IMR-90 (cell line): ENCODE data around the gene FAM53B. TPM values are rescaled to one million over a fixed set of nuclear protein-coding genes. Genes with fewer than 3 reads are reported as not detected.

Source experiments
- ATAC-seq: fragments of 200-7000 bp; cut with Tn5 transposase; 2 replicates; pipeline ENCODE4 v1.9.1; 2020; ENCODE audit warnings: low read depth, mild to moderate bottlenecking, moderate library complexity
- BruUV-seq: library from RNA; stranded (reverse); fragments of 400-500 nt; replicated peaks from 2 replicates; lab custom pipeline; 2021; lab: Mats Ljungman, UMichigan
- CTCF ChIA-PET: fragments of 300-600 bp; formaldehyde crosslinking; extraction: SDS; loops from one replicate; lab custom pipeline; 2021; ENCODE audit warnings: antibody characterized with exemption; lab: Yijun Ruan, JAX
- POLR2A ChIA-PET: fragments of 300-600 bp; sonication (Branson Sonifier 250); formaldehyde crosslinking; loops from one replicate; lab custom pipeline; 2022; ENCODE audit warnings: antibody characterized with exemption; ENCODE audit not compliant: unreplicated experiment; lab: Charles Lee
- DNase-seq: peaks from one replicate; pipeline ENCODE4 v3.0.0; 2013
- H2AFZ ChIP-seq: replicated peaks from 2 replicates; pipeline ENCODE3; 2013; ENCODE audit warnings: low read length, mild to moderate bottlenecking; ENCODE audit not compliant: poor library complexity
- H2AK5ac ChIP-seq: 2 replicates; pipeline ENCODE4 v1.6.1; 2013; ENCODE audit warnings: low read depth, low read length, inconsistent platforms
- H2AK9ac ChIP-seq: replicated peaks from 2 replicates; pipeline ENCODE3; 2013; ENCODE audit warnings: mild to moderate bottlenecking, low read depth, low read length, moderate library complexity; ENCODE audit not compliant: poor library complexity
- H2BK120ac ChIP-seq: 2 replicates; pipeline ENCODE4 v1.6.1; 2013; ENCODE audit warnings: low read depth, low read length, inconsistent platforms
- H2BK15ac ChIP-seq: 3 replicates; pipeline ENCODE4 v1.6.1; 2013; ENCODE audit warnings: low read depth, low read length, inconsistent platforms
- H2BK20ac ChIP-seq: 2 replicates; pipeline ENCODE4 v1.6.1; 2013; ENCODE audit warnings: low read depth, mild to moderate bottlenecking, inconsistent platforms, low read length, moderate library complexity
- H2BK5ac ChIP-seq: 2 replicates; pipeline ENCODE4 v1.6.1; 2013; ENCODE audit warnings: mild to moderate bottlenecking, low read depth, low read length, inconsistent platforms; ENCODE audit not compliant: poor library complexity, severe bottlenecking
- H3K14ac ChIP-seq: replicated peaks from 2 replicates; pipeline ENCODE4 v1.6.1; 2013; ENCODE audit warnings: low read depth, low read length, inconsistent platforms
- H3K18ac ChIP-seq: 2 replicates; pipeline ENCODE4 v1.6.1; 2013; ENCODE audit warnings: low read depth, low read length, control low read depth
- H3K23ac ChIP-seq: 2 replicates; pipeline ENCODE4 v1.6.1; 2013; ENCODE audit warnings: low read depth, low read length, inconsistent platforms
- H3K27ac ChIP-seq: 2 replicates; pipeline ENCODE4 v1.5.1; 2013; ENCODE audit warnings: mild to moderate bottlenecking, control low read depth, low read length; ENCODE audit not compliant: insufficient read depth
- H3K27me3 ChIP-seq: 2 replicates; pipeline ENCODE4 v1.6.1; 2013; ENCODE audit warnings: low read length; ENCODE audit not compliant: control insufficient read depth, insufficient read depth
- H3K36me3 ChIP-seq: 2 replicates; pipeline ENCODE4 v1.6.1; 2013; ENCODE audit warnings: low read length, mixed read lengths; ENCODE audit not compliant: control insufficient read depth, insufficient read depth
- H3K4ac ChIP-seq: 2 replicates; pipeline ENCODE4 v1.6.1; 2013; ENCODE audit warnings: low read depth, low read length, inconsistent platforms
- H3K4me1 ChIP-seq: 2 replicates; pipeline ENCODE4 v1.6.1; 2013; ENCODE audit warnings: low read length, mixed read lengths; ENCODE audit not compliant: control insufficient read depth, insufficient read depth
- H3K4me2 ChIP-seq: 2 replicates; pipeline ENCODE4 v1.6.1; 2013; ENCODE audit warnings: low read depth, mild to moderate bottlenecking, control low read depth, low read length, moderate library complexity
- H3K4me3 ChIP-seq: 2 replicates; pipeline ENCODE4 v1.5.1; 2013; ENCODE audit warnings: low read depth, mild to moderate bottlenecking, control low read depth, low read length, moderate library complexity; ENCODE audit not compliant: insufficient read depth
- H3K56ac ChIP-seq: 2 replicates; pipeline ENCODE4 v1.6.1; 2013; ENCODE audit warnings: low read length, inconsistent platforms; ENCODE audit not compliant: insufficient read depth; ENCODE audit errors: extremely low read depth
- H3K79me1 ChIP-seq, 2 experiments: 2 replicates each; pipeline ENCODE4 v1.6.1; 2013; ENCODE audit warnings: low read length in 2 of 2, inconsistent platforms in 1 of 2, low read depth in 1 of 2
- H3K9ac ChIP-seq: 2 replicates; pipeline ENCODE4 v1.6.1; 2013; ENCODE audit warnings: low read depth, low read length, control low read depth
- H3K9me1 ChIP-seq: 2 replicates; pipeline ENCODE4 v1.6.1; 2013; ENCODE audit warnings: low read length, inconsistent platforms; ENCODE audit not compliant: insufficient read depth
- H3K9me3 ChIP-seq: 2 replicates; pipeline ENCODE4 v1.6.1; 2013; ENCODE audit warnings: low read length; ENCODE audit not compliant: control insufficient read depth, insufficient read depth
- H4K20me1 ChIP-seq: 2 replicates; pipeline ENCODE4 v1.6.1; 2013; ENCODE audit warnings: low read length, inconsistent platforms; ENCODE audit not compliant: insufficient read depth
- H4K5ac ChIP-seq: 2 replicates; pipeline ENCODE4 v1.6.1; 2013; ENCODE audit warnings: mild to moderate bottlenecking, low read depth, low read length, control low read depth
- H4K8ac ChIP-seq, 2 experiments: 2 replicates each; pipeline ENCODE4 v1.6.1; 2013; ENCODE audit warnings: low read depth in 2 of 2, low read length in 2 of 2, control low read depth in 1 of 2, inconsistent platforms in 1 of 2
- H4K91ac ChIP-seq: 2 replicates; pipeline ENCODE4 v1.6.1; 2013; ENCODE audit warnings: low read depth, low read length, inconsistent platforms; ENCODE audit not compliant: insufficient read depth
- BHLHE40 ChIP-seq: fragments of 150-350 bp; IDR thresholded peaks from 2 replicates; pipeline ENCODE4 v1.6.1; 2016; ENCODE audit warnings: mild to moderate bottlenecking, low read depth, low read length
- CEBPB ChIP-seq: IDR thresholded peaks from 2 replicates; pipeline ENCODE4 v1.6.1; 2012; ENCODE audit warnings: low read depth, low read length, improper control_type of control experiment
- CHD1 ChIP-seq: IDR thresholded peaks from 2 replicates; pipeline ENCODE4 v1.6.1; 2012; ENCODE audit warnings: low read depth, low read length, improper control_type of control experiment
- FOS ChIP-seq: fragments of 150-350 bp; IDR thresholded peaks from 2 replicates; pipeline ENCODE4 v1.6.1; 2016; ENCODE audit warnings: low read depth, low read length
- MAFK ChIP-seq: IDR thresholded peaks from 2 replicates; pipeline ENCODE4 v1.6.1; 2012; ENCODE audit warnings: low read depth, low read length, improper control_type of control experiment
- MAZ ChIP-seq: IDR thresholded peaks from 2 replicates; pipeline ENCODE4 v1.6.1; 2012; ENCODE audit warnings: low read depth, mild to moderate bottlenecking, low read length, improper control_type of control experiment, moderate library complexity, borderline replicate concordance
- MXI1 ChIP-seq: IDR thresholded peaks from 2 replicates; pipeline ENCODE4 v1.6.1; 2012; ENCODE audit warnings: low read depth, mild to moderate bottlenecking, low read length, moderate library complexity, borderline replicate concordance
- NFE2L2 ChIP-seq: fragments of 150-350 bp; IDR thresholded peaks from 2 replicates; pipeline ENCODE4 v1.6.1; 2016; ENCODE audit warnings: low read depth, mild to moderate bottlenecking, low read length
- POLR2A ChIP-seq: IDR thresholded peaks from 2 replicates; pipeline ENCODE4 v1.6.1; 2012; ENCODE audit warnings: mild to moderate bottlenecking, low read depth, low read length
- RAD21 ChIP-seq: IDR thresholded peaks from 2 replicates; pipeline ENCODE4 v1.6.1; 2012; ENCODE audit warnings: low read length, improper control_type of control experiment
- RCOR1 ChIP-seq: IDR thresholded peaks from 2 replicates; pipeline ENCODE4 v1.6.1; 2012; ENCODE audit warnings: mild to moderate bottlenecking, low read length, improper control_type of control experiment; ENCODE audit not compliant: insufficient replicate concordance
- RFX5 ChIP-seq: IDR thresholded peaks from 2 replicates; pipeline ENCODE4 v1.8.0; 2012; ENCODE audit warnings: low read depth, mild to moderate bottlenecking, low read length, moderate library complexity
- SMC3 ChIP-seq: fragments of 150-350 bp; IDR thresholded peaks from 2 replicates; pipeline ENCODE4 v1.6.1; 2016; ENCODE audit warnings: low read depth, mild to moderate bottlenecking, antibody characterized with exemption, low read length, moderate library complexity
- WGBS, 2 experiments: methylation state at CpG; one replicate each; pipeline versions ENCODE4 v1.1.5 to v1.1.7; 2013; ENCODE audit warnings: missing lambda C conversion rate in 2 of 2; ENCODE audit not compliant: insufficient read length in 1 of 2; ENCODE audit errors: extremely low coverage in 2 of 2; 5-methylcytosine and 5-hydroxymethylcytosine counted together
- dilution Hi-C: fragments of 300-500 bp; cut with HindIII; formaldehyde crosslinking; loops from one replicate; pipeline ENCODE4 v1.14.3; 2018; ENCODE audit warnings: low sequenced_read_pairs; ENCODE audit not compliant: unreplicated experiment
- in situ Hi-C: fragments of 300-500 bp; cut with MboI; formaldehyde crosslinking; loops from 3 replicates; pipeline ENCODE4 v1.14.3; 2019; ENCODE audit warnings: low sequenced_read_pairs, inconsistent platforms, mixed read lengths
- intact Hi-C: fragments of 100-400 bp; cut with micrococcal nuclease; formaldehyde crosslinking; loops from 2 replicates; pipeline ENCODE4 v1.10.0; 2022
- polyA plus RNA-seq, 3 experiments: library from polyadenylated mRNA; depleted of rRNA; stranded (reverse); fragments of >200 nt; gene quantifications; 2 replicates each; pipeline ENCODE4 v1.2.3, GENCODE V29; 2012; ENCODE audit warnings: low replicate concordance in 1 of 3
- total RNA-seq: library from RNA; depleted of rRNA; stranded (reverse); fragments of >200 nt; gene quantifications from 2 replicates; pipeline ENCODE4 v1.2.3, GENCODE V29; 2012
- TF ChIP-seq, protein P1 (sequence below): conservative IDR thresholded peaks from 2 replicates; pipeline ENCODE4 v1.5.1; 2012; ENCODE audit warnings: mild to moderate bottlenecking, low read depth, low read length, improper control_type of control experiment
- TF ChIP-seq, protein P2 (sequence below): fragments of 150-350 bp; IDR thresholded peaks from 2 replicates; pipeline ENCODE4 v1.6.1; 2017; ENCODE audit warnings: mild to moderate bottlenecking, antibody characterized with exemption, low read length, low read depth
- TF ChIP-seq, protein P3 (sequence below): fragments of 150-350 bp; IDR thresholded peaks from 2 replicates; pipeline ENCODE4 v1.6.1; 2016; ENCODE audit warnings: low read depth, mild to moderate bottlenecking, low read length, moderate library complexity, borderline replicate concordance

The FAM53B gene
- total and polyA plus RNA-seq, 2 of the 4 experiments (the other 2 are of a cell fraction) = 3.8 to 5.7 TPM

DNA sequence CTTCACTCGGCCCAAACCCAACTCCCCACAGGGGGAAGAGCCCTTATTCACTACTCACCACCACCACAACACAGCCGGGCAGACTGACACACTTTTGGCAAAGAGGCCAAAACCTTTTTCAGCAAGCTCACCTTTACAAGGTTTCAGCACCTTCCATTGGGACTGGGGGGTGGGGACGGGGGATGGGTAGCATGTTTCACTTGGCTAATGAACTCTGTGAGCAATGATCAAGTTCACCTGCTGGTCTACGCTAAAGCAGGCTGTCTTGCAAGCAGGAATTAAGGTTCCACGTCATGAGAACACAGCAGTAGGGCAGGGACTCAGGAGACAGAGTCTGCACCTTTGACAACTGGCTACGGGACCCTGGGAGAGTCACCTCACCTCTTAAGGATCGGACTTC is 7.0 kb downstream of the FAM53B start:
- Histone ChIP-seq H3K36me3 (no peaks in the 10 kb centered on the region), H3K27me3 (no peaks in the 10 kb centered on the region), H3K9ac (no peak overlapping the region), H2BK120ac (no peak overlapping the region), H3K56ac (no peak overlapping the region), H3K23ac (no peak overlapping the region), H3K27ac (no peak overlapping the region), H4K5ac (no peak overlapping the region), H4K20me1 (peaks cover 24% of the 10 kb centered on the region), H3K14ac (no peak overlapping the region), H2AK9ac (no peak overlapping the region), H3K18ac (no peak overlapping the region), H3K9me1 (peaks cover 4% of the 10 kb centered on the region; the same call in 1 of the 2 replicates), H3K4me3 (no peak overlapping the region), H3K4me1 (peaks cover 22% of the 10 kb centered on the region), H2BK20ac (no peak overlapping the region), H2BK5ac (no peak overlapping the region), H3K4me2 (no peak overlapping the region), H4K91ac (no peak overlapping the region), H2AFZ (no peak overlapping the region), H3K79me1 (peaks cover 3 to 55% of the 10 kb centered on the region in 2 experiments), H3K4ac (no peak overlapping the region), H3K9me3 (no peaks in the 10 kb centered on the region), H2BK15ac (no peak overlapping the region), H4K8ac (no peak overlapping the region), H2AK5ac (no peak overlapping the region)
- no peak for ATAC-seq
- in situ Hi-C loops (no loop called here), intact Hi-C loops (no loop called here), dilution Hi-C loops (no loop called here)
- 100% methylated on average over 1 of the region's 7 CpGs; no CpG with 5 or more reads in 1 of the 2 experiments for WGBS, 2 experiments
- no TSS peak for BruUV-seq
- ChIA-PET CTCF (no interaction called here), POLR2A (no interaction called here)
- DNase-seq = no peak
- TF ChIP-seq, protein P1, sequence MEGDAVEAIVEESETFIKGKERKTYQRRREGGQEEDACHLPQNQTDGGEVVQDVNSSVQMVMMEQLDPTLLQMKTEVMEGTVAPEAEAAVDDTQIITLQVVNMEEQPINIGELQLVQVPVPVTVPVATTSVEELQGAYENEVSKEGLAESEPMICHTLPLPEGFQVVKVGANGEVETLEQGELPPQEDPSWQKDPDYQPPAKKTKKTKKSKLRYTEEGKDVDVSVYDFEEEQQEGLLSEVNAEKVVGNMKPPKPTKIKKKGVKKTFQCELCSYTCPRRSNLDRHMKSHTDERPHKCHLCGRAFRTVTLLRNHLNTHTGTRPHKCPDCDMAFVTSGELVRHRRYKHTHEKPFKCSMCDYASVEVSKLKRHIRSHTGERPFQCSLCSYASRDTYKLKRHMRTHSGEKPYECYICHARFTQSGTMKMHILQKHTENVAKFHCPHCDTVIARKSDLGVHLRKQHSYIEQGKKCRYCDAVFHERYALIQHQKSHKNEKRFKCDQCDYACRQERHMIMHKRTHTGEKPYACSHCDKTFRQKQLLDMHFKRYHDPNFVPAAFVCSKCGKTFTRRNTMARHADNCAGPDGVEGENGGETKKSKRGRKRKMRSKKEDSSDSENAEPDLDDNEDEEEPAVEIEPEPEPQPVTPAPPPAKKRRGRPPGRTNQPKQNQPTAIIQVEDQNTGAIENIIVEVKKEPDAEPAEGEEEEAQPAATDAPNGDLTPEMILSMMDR = no peak
- TF ChIP-seq CHD1 (no peak), POLR2A (no peak), RCOR1 (no peak), BHLHE40 (no peak), FOS (no peak), RAD21 (no peak), NFE2L2 (no peak), MAZ (no peak), MAFK (no peak), CEBPB (no peak), MXI1 (no peak), RFX5 (no peak), SMC3 (no peak)
- TF ChIP-seq, protein P2, sequence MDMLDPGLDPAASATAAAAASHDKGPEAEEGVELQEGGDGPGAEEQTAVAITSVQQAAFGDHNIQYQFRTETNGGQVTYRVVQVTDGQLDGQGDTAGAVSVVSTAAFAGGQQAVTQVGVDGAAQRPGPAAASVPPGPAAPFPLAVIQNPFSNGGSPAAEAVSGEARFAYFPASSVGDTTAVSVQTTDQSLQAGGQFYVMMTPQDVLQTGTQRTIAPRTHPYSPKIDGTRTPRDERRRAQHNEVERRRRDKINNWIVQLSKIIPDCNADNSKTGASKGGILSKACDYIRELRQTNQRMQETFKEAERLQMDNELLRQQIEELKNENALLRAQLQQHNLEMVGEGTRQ = no peak
- TF ChIP-seq, protein P3, sequence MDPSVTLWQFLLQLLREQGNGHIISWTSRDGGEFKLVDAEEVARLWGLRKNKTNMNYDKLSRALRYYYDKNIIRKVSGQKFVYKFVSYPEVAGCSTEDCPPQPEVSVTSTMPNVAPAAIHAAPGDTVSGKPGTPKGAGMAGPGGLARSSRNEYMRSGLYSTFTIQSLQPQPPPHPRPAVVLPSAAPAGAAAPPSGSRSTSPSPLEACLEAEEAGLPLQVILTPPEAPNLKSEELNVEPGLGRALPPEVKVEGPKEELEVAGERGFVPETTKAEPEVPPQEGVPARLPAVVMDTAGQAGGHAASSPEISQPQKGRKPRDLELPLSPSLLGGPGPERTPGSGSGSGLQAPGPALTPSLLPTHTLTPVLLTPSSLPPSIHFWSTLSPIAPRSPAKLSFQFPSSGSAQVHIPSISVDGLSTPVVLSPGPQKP = no peak
